HFFc6 (cell line): ENCODE measurements around the gene ESAM. TPM values are rescaled to one million over a fixed set of nuclear protein-coding genes. Genes with fewer than 3 reads are reported as not detected.

Source experiments
- DNase-seq: peaks from one replicate; pipeline ENCODE4 v3.0.0-alpha.2; 2018
- H3K27ac Mint-ChIP-seq: 2 replicates; pipeline ENCODE4 v1.8.0; 2020; ENCODE audit warnings: mild to moderate bottlenecking, mixed read lengths
- H3K27me3 Mint-ChIP-seq: 2 replicates; pipeline ENCODE4 v1.8.0; 2021; ENCODE audit warnings: mild to moderate bottlenecking, moderate library complexity, mixed read lengths; ENCODE audit not compliant: insufficient read depth
- H3K36me3 Mint-ChIP-seq: 2 replicates; pipeline ENCODE4 v1.8.0; 2021; ENCODE audit warnings: low read depth, mixed read lengths
- H3K4me1 Mint-ChIP-seq: 2 replicates; pipeline ENCODE4 v1.8.0; 2020; ENCODE audit warnings: low read depth, mixed read lengths
- H3K4me3 Mint-ChIP-seq: 2 replicates; pipeline ENCODE4 v1.8.0; 2020; ENCODE audit warnings: mild to moderate bottlenecking, moderate library complexity, mixed read lengths
- H3K9me3 Mint-ChIP-seq: 2 replicates; pipeline ENCODE4 v1.8.0; 2020; ENCODE audit warnings: mild to moderate bottlenecking, mixed read lengths
- total RNA-seq, 6 experiments: library from RNA; stranded (reverse); fragmentation: NEBNext Ultra II Directional; extraction: Animal tissue kit (Norgen Biotek cat#: 25700); gene quantifications; 2 replicates in 1 of 6; 3 replicates in 5 of 6; pipeline ENCODE4 v1.2.3, GENCODE V29; 2021
- TF ChIP-seq, protein P1 (sequence below): fragments of 200-600 bp; sonication (generic); IDR thresholded peaks from 2 replicates; pipeline ENCODE4 v1.5.0; 2021; ENCODE audit warnings: antibody characterized with exemption, mild to moderate bottlenecking

ESAM gene
- total RNA-seq, 6 experiments from 2014 or later: 0.11 to 0.14 (median 0.12) TPM; not detected in 3

- H3K9me3 Mint-ChIP-seq: no peaks in the 10 kb centered on the region
- H3K4me3 Mint-ChIP-seq: peak within 1 kb of the TSS; percentile 85
- H3K4me1 Mint-ChIP-seq: peaks cover 19% of the 10 kb centered on the region
- H3K27me3 Mint-ChIP-seq: peaks cover 36% of the 10 kb centered on the region
- no peaks in the 10 kb centered on the region for H3K36me3 Mint-ChIP-seq
- peak; percentile 74 for DNase-seq
- H3K27ac Mint-ChIP-seq: peak within 1 kb of the TSS; percentile 8; the same call in 1 of the 2 replicates
- TF ChIP-seq, protein P1, sequence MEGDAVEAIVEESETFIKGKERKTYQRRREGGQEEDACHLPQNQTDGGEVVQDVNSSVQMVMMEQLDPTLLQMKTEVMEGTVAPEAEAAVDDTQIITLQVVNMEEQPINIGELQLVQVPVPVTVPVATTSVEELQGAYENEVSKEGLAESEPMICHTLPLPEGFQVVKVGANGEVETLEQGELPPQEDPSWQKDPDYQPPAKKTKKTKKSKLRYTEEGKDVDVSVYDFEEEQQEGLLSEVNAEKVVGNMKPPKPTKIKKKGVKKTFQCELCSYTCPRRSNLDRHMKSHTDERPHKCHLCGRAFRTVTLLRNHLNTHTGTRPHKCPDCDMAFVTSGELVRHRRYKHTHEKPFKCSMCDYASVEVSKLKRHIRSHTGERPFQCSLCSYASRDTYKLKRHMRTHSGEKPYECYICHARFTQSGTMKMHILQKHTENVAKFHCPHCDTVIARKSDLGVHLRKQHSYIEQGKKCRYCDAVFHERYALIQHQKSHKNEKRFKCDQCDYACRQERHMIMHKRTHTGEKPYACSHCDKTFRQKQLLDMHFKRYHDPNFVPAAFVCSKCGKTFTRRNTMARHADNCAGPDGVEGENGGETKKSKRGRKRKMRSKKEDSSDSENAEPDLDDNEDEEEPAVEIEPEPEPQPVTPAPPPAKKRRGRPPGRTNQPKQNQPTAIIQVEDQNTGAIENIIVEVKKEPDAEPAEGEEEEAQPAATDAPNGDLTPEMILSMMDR: no peak
Measured at GRCh38 chr11:124739479-124740276, 22.4 kb downstream of the ESAM start, which contains the start of gene NRGN. TSS of gene NRGN (plus strand) at chr11:124739942. CDS start at chr11:124740085, 143 bp downstream.

DNA sequence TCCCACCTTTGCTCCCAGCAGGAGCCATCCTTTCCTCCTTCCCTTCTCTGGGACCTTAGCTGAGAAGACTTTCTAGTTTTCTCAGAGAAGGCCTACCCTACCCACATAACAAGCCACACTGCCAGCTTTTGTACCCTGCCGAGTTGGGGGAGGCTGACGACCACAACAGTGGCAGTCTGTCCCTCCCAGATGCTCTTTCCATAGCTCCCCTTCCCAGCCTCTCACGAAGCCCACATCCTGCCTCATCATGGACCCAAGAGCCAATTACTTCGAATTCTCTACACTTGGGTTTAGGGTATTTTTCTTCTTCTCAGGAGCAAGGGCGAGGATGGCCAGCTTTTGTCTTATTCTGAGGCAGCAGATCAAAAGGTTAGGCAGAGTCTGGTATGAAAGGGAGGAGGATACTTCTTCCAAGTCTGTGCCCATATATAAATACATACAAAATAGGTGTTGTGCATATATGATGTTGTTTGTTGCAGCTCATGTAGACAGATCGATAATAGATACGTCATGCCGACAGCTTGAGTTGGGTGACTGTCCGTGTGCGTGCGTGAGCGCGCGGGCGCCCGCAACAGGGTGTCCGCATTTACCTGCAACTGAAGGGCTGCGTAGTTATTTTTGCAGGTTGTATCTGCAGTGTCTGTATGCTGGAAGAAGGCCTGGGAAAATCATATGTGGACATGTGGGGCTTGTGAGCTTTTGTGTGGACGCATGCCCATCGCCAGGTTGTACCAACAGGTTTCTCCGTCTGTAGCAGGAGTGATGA, 23.2 kb downstream of the ESAM start:
- Mint-ChIP-seq H3K4me1 (peaks cover 19% of the 10 kb centered on the region), H3K27me3 (peaks cover 35% of the 10 kb centered on the region), H3K36me3 (no peaks in the 10 kb centered on the region), H3K9me3 (no peaks in the 10 kb centered on the region), H3K27ac (peak overlapping the region; percentile 8; the same call in 1 of the 2 replicates), H3K4me3 (peak overlapping the region; percentile 85)
- TF ChIP-seq, protein P1: no peak
- DNase-seq: no peak

DNA sequence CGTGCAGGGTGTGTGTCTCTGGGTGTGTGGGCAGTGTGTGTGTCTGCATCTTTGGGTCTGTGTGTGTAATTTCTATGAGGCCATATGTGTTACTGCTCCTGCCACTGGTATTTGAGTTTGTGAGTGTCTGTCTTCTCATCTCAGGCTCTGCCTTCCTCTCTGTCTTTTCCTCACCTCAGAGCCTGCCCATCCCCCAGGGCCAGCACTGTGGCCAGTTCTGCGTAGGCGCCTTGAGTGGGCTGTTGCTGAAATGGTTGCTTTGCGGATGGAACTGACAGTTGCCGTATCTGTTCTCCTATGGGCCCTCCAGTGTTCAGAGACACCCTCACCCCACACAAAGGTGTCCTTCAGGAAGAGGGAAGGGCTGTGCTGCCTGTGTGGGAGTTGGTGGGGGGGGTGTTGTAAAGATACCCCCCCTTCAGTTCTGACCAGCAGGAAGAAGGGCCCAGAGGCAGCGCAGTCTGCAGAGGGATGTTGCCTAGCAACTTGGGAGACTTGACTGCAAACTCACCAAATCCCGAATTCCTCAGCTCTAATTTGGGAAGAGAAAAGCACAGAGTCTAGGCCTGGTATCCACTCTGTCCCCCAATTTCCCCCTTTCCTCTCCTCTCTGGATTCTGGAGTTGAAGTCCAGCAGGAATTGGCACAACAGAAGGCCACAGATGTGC, 24.3 kb downstream of the ESAM start:
- H3K4me1 Mint-ChIP-seq: peaks cover 19% of the 10 kb centered on the region
- H3K27me3 Mint-ChIP-seq: peaks cover 29% of the 10 kb centered on the region
- TF ChIP-seq, protein P1: no peak
- H3K27ac Mint-ChIP-seq: no peak overlapping the region
- no peaks in the 10 kb centered on the region for H3K36me3 Mint-ChIP-seq
- H3K9me3 Mint-ChIP-seq: no peaks in the 10 kb centered on the region
- no peak overlapping the region for H3K4me3 Mint-ChIP-seq
- DNase-seq: no peak

DNA sequence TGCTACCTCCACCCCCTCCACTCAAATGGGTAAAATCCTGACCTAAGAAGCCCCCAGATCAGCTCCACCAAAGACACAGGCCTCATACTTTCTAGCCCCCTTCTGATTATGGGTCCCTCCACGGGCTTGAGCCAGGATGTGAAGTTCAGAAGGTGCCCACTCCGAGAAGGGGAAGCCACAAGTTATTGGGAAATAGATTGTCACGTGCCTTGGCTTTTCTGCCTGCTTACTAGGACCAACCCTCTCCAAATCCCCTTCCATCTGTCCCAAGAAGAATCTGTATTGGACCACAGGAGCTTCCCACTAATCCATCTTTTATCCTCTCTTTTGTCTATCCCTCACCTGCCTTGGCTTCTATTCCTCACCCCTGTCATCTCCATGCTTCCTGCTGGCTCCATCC, 25.4 kb downstream of the ESAM start:
- peaks cover 19% of the 10 kb centered on the region for H3K4me1 Mint-ChIP-seq
- DNase-seq: no peak
- no peaks in the 10 kb centered on the region for H3K36me3 Mint-ChIP-seq
- no peak overlapping the region for H3K4me3 Mint-ChIP-seq
- no peak overlapping the region for H3K27ac Mint-ChIP-seq
- H3K9me3 Mint-ChIP-seq: no peaks in the 10 kb centered on the region
- TF ChIP-seq, protein P1: no peak
- peaks cover 32% of the 10 kb centered on the region for H3K27me3 Mint-ChIP-seq

DNA sequence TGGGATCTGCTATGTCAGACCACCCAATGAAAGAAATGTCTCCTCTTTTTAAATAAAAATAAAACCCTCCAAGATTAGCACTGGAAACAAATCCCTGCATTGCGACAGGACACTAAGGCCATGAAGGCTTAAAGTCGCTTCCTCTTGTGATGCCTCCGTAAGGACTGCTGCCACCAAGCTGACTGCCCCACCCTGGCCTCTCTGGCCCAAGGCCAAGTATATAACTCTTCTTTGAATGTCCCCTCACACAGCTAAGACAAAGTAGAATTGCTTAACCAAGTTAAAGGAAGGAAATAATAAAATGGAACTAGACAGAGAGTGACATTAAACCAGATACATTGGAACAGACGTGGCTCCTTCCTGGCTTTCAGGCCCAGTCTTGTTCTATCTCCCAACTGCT, 29.9 kb downstream of the ESAM start:
- Mint-ChIP-seq H3K36me3 (no peaks in the 10 kb centered on the region), H3K4me1 (no peaks in the 10 kb centered on the region), H3K27ac (no peak overlapping the region), H3K27me3 (peaks cover 39% of the 10 kb centered on the region), H3K4me3 (no peak overlapping the region), H3K9me3 (no peaks in the 10 kb centered on the region)
- TF ChIP-seq, protein P1: no peak
- no peak for DNase-seq
